Uterus (tissue), 2 donors: ENCODE results near the gene CRYBG1.

Source experiments
- POLR2A ChIP-seq, 2 donors: fragments of 450-650 bp; IDR thresholded peaks; one replicate each; pipeline ENCODE4 v1.6.1; 2016; ENCODE audit warnings: antibody characterized with exemption in 2 of 2, mild to moderate bottlenecking in 1 of 2, moderate library complexity in 1 of 2
- TF ChIP-seq, protein P1 (sequence below), 4 experiments: fragments of 200-600 bp in 2 of 4; fragments of 450-650 bp in 2 of 4; sonication (generic) in 2 of 4; IDR thresholded peaks; one replicate each; pipeline ENCODE4 v1.5.1; 2016 to 2019; ENCODE audit warnings: antibody characterized with exemption in 4 of 4, mild to moderate bottlenecking in 2 of 4, moderate library complexity in 1 of 4

DNA sequence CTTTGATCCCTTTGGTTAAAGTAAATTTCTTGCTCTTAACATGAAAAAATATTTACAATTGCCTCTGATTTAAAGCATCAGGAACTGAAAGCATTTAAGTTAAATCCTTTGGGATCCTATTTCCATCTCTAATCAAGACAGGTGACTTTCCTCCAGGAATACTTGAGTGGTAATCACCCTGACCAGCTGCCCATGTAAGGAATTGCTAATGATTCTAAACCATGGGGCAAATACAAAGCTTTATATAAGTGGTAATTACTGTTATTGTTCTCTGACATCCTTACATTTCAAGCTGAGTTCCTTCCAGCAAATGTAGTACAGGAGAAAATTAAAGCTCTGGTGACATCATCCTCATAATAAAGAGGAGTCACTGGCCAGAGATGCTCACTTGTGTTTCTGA, 100.6 kb downstream of the CRYBG1 start:
- TF ChIP-seq, protein P1, sequence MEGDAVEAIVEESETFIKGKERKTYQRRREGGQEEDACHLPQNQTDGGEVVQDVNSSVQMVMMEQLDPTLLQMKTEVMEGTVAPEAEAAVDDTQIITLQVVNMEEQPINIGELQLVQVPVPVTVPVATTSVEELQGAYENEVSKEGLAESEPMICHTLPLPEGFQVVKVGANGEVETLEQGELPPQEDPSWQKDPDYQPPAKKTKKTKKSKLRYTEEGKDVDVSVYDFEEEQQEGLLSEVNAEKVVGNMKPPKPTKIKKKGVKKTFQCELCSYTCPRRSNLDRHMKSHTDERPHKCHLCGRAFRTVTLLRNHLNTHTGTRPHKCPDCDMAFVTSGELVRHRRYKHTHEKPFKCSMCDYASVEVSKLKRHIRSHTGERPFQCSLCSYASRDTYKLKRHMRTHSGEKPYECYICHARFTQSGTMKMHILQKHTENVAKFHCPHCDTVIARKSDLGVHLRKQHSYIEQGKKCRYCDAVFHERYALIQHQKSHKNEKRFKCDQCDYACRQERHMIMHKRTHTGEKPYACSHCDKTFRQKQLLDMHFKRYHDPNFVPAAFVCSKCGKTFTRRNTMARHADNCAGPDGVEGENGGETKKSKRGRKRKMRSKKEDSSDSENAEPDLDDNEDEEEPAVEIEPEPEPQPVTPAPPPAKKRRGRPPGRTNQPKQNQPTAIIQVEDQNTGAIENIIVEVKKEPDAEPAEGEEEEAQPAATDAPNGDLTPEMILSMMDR (IDR thresholded peaks at IDR 0.05) = no peak
- no peak for TF ChIP-seq POLR2A (IDR thresholded peaks at IDR 0.05)
